HG03064 (cell line): ENCODE measurements around the gene GRID2IP.

ENCODE experiments used
- ATAC-seq: cut with Tn5 transposase; IDR thresholded peaks from one replicate; pipeline ENCODE4 v1.9.1; 2021; ENCODE audit warnings: low read depth; ENCODE audit not compliant: unreplicated experiment

GRID2IP gene

GRCh38 chr7:6563936-6564770 lies 12.9 kb upstream of the GRID2IP start:
- no peak for ATAC-seq

- no peak for ATAC-seq
These were observed 10.8 kb upstream of the GRID2IP start for GRCh38 chr7:6562106-6562505.

- no peak for ATAC-seq
These were observed 8.6 kb upstream of the GRID2IP start for GRCh38 chr7:6559896-6560295.

- no peak for ATAC-seq
These were observed 7.6 kb upstream of the GRID2IP start for GRCh38 chr7:6558837-6559236.

- ATAC-seq = no peak
These were observed 4.9 kb upstream of the GRID2IP start for GRCh38 chr7:6556196-6556595.

GRCh38 chr7:6554848-6555247 lies 3.6 kb upstream of the GRID2IP start:
- no peak for ATAC-seq

- ATAC-seq = no peak
These were observed 2.3 kb upstream of the GRID2IP start for GRCh38 chr7:6553448-6554044.

GRCh38 chr7:6547400-6547799 lies 3.9 kb downstream of the GRID2IP start:
- no peak for ATAC-seq

- no peak for ATAC-seq
These were observed 4.6 kb downstream of the GRID2IP start for GRCh38 chr7:6546498-6547251.

- ATAC-seq = no peak
These were observed 5.7 kb downstream of the GRID2IP start for GRCh38 chr7:6545398-6546126.

GRCh38 chr7:6542368-6542767 lies 8.9 kb downstream of the GRID2IP start:
- ATAC-seq = no peak

GRCh38 chr7:6536262-6537260 lies 14.7 kb downstream of the GRID2IP start:
- ATAC-seq = no peak

GRCh38 chr7:6533893-6534495 lies 17.3 kb downstream of the GRID2IP start:
- no peak for ATAC-seq

GRCh38 chr7:6532516-6532915 lies 18.7 kb downstream of the GRID2IP start:
- ATAC-seq = no peak

- no peak for ATAC-seq
These were observed 19.6 kb downstream of the GRID2IP start for GRCh38 chr7:6531492-6532279.

GRCh38 chr7:6530626-6531491 lies 20.4 kb downstream of the GRID2IP start:
- ATAC-seq = no peak

- ATAC-seq = no peak
These were observed 21.6 kb downstream of the GRID2IP start for GRCh38 chr7:6529643-6530042.
